Mucosa of descending colon (tissue), 3 donors: ENCODE results near the gene ARL16. TPM values are rescaled to one million over a fixed set of nuclear protein-coding genes. Genes with fewer than 3 reads are reported as not detected.

Source experiments
- ATAC-seq: fragments of 200-7000 bp; cut with Tn5 transposase; one replicate; pipeline ENCODE4 v1.9.1; 2020; ENCODE audit warnings: mild to moderate bottlenecking, moderate library complexity
- DNase-seq, 3 donors: peaks; one replicate each; pipeline ENCODE4 v3.0.0-alpha.2; 2020
- H3K36me3 ChIP-seq: fragments of 200-600 bp; one replicate; pipeline ENCODE4 v1.8.0; 2021; ENCODE audit warnings: low read depth, mild to moderate bottlenecking
- H3K4me1 ChIP-seq: fragments of 200-600 bp; one replicate; pipeline ENCODE4 v1.8.0; 2021; ENCODE audit warnings: low read depth, mild to moderate bottlenecking
- H3K4me3 ChIP-seq: fragments of 200-600 bp; one replicate; pipeline ENCODE4 v1.8.0; 2021; ENCODE audit warnings: mild to moderate bottlenecking
- H3K9me3 ChIP-seq: fragments of 200-600 bp; one replicate; pipeline ENCODE4 v1.8.0; 2021; ENCODE audit warnings: mild to moderate bottlenecking
- intact Hi-C, 2 donors: fragments of 100-400 bp; cut with DNase I in 1 of 2; cut with micrococcal nuclease in 1 of 2; formaldehyde crosslinking; loops; one replicate each; pipeline versions ENCODE4 v1.11.0 to v1.11.1; 2022; cut with DNase I, micrococcal nuclease
- total RNA-seq, 3 donors: library from RNA; stranded (reverse); fragmentation: NEBNext Ultra II Directional in 2 of 3; extraction: Animal tissue kit (Norgen Biotek cat#: 25700) in 2 of 3; gene quantifications; one replicate each; pipeline versions ENCODE4 v1.2.1 to v1.2.4, GENCODE V29; 2021 to 2023
- TF ChIP-seq, protein P1 (sequence below): fragments of 200-600 bp; IDR thresholded peaks from one replicate; pipeline ENCODE4 v1.8.0; 2022; ENCODE audit warnings: antibody characterized with exemption, mild to moderate bottlenecking
- donor health status: DM: no; HTN: no; CAD: no; lungs with moderate emphysema.
- donor health status: DM: no; HTN: no; CAD: no.
- donor health status: DM: no; HTN: yes; CAD: no.

The ARL16 gene
- total RNA-seq, 3 donors from 2014 or later = 14.0 to 27.6 (median 26.1) TPM

DNA sequence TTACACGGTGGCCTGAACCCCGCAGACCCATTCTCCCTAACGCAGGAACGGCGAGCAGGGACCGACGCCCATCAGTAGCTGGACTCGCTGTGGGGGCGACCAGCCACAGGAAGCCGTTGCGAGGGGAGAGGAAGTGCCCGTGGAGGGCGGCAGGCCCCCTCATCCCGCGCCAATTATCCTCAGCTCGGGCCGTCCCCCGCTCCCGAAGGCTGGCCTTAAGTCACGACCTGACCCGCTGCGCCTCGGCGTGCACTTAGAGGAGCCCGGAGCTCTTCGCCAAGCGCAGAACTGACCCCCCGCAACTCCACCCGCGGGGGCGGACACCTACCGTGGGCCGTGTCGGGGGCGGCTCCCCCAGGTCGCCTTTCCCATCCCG is 401 bp downstream of the ARL16 start:
- Histone ChIP-seq H3K36me3 (peaks cover 6% of the 10 kb centered on the region), H3K9me3 (no peaks in the 10 kb centered on the region), H3K4me3 (peak overlapping the region; percentile 99), H3K4me1 (peaks cover 18% of the 10 kb centered on the region)
- intact Hi-C loops = no loop called here
- ATAC-seq (peak; percentile 27), DNase-seq (no peak)
- TF ChIP-seq, protein P1, sequence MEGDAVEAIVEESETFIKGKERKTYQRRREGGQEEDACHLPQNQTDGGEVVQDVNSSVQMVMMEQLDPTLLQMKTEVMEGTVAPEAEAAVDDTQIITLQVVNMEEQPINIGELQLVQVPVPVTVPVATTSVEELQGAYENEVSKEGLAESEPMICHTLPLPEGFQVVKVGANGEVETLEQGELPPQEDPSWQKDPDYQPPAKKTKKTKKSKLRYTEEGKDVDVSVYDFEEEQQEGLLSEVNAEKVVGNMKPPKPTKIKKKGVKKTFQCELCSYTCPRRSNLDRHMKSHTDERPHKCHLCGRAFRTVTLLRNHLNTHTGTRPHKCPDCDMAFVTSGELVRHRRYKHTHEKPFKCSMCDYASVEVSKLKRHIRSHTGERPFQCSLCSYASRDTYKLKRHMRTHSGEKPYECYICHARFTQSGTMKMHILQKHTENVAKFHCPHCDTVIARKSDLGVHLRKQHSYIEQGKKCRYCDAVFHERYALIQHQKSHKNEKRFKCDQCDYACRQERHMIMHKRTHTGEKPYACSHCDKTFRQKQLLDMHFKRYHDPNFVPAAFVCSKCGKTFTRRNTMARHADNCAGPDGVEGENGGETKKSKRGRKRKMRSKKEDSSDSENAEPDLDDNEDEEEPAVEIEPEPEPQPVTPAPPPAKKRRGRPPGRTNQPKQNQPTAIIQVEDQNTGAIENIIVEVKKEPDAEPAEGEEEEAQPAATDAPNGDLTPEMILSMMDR = no peak

DNA sequence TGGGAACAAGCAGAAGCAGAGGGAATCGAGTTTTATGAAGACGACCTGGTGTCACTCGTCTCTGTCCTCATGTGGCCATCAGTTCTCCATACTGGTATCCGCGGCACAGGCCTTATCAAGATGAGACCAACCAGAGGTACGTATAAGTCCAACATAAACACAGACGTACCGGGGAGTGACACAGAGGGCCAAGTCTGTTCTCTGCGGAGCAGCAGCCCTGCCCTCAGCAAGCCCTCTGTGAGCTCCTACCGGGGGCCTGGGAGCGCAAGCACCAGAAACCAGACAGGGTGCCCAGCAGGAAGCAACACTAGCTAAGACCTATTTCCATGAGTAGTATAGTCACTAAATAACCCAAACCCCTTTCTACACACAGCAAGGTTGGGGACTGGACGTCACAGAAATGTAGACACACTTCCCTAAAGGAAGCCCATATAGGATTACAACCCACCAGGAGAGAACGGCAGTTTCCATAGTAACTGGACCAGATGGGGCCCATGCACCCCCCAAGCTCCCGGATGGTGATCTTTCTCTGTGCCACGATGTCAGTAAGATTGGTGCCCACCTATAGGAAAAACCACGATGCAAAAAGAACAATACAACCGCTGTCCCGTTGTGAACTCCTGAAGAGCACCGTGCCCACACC is 911 bp downstream of the ARL16 start:
- intact Hi-C loops = no loop called here
- peaks cover 4% of the 10 kb centered on the region for H3K36me3 ChIP-seq
- no peak for ATAC-seq
- H3K4me3 ChIP-seq = peak overlapping the region; percentile 99
- TF ChIP-seq, protein P1 = no peak
- no peaks in the 10 kb centered on the region for H3K9me3 ChIP-seq
- DNase-seq = no peak
- H3K4me1 ChIP-seq = peaks cover 18% of the 10 kb centered on the region

DNA sequence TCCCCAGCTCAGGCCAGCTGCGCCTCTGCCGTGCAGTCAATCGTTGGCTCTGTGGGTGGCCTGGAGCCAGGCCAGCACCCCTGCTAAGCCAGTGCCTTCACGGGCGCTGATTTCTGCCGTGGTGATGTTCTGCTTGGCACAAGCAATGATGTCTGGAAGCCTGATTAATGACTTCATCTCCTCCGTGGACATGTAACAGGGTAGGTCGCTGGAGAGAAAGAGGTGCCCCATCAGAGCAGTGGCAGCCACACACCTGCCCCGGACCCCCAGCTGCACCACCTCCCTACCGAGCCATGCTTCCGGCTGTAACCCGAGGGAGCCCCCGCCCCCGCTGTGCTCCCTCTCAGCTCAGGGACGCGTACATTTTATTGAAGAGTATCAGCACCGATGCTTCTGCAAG is 1.9 kb downstream of the ARL16 start:
- ATAC-seq (no peak), DNase-seq (no peak)
- no peak overlapping the region for H3K4me3 ChIP-seq
- intact Hi-C loops = no loop called here
- no peaks in the 10 kb centered on the region for H3K9me3 ChIP-seq
- peaks cover 18% of the 10 kb centered on the region for H3K4me1 ChIP-seq
- TF ChIP-seq, protein P1 = no peak
- H3K36me3 ChIP-seq = peaks cover 4% of the 10 kb centered on the region

DNA sequence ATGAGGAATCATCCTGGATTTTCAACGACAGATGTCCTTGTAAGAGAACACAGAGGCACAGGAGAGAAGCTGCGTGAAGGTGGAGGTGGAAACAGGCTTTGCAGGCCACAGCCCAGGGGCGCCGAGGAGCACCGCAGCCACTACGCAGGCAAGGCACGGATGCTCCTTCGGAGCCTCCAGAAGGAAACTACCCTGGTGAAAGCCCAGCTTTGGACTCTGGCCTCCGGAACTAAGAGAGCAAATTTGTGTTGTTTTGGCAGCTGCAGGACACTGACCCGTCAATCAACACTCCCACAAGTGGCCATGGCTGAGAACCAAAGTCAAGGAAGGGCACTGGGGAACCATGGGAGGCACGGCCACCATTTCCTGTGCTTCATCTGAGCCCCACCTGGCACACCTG is 3.4 kb downstream of the ARL16 start:
- intact Hi-C loops = no loop called here
- ATAC-seq = no peak
- Histone ChIP-seq H3K4me3 (no peak overlapping the region), H3K9me3 (no peaks in the 10 kb centered on the region), H3K4me1 (peaks cover 14% of the 10 kb centered on the region), H3K36me3 (no peaks in the 10 kb centered on the region)
- TF ChIP-seq, protein P1 = no peak
- no peak for DNase-seq

DNA sequence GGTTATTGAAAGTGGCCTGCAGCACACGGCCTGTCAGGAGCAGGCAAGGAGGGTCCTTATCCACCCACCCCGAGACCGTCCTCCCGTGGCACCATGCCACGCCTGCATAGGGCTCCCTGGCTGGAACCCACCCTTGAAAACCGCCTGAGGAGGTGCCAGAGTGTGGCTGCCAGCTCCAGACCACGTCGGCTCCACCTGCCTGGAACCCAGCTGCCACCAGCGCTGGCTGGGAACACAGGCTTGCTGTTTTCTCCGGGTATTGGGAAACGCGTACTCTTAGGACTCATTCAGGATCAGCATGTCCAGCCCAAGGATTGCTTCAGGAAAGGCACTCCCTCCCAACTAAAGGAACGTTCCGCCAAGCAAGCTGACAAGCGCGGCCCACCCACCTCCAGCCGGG is 6.7 kb downstream of the ARL16 start:
- intact Hi-C loops = no loop called here
- TF ChIP-seq, protein P1 = no peak
- H3K4me3 ChIP-seq = no peak overlapping the region
- no peaks in the 10 kb centered on the region for H3K9me3 ChIP-seq
- DNase-seq = no peak
- ATAC-seq = no peak
- H3K4me1 ChIP-seq = no peaks in the 10 kb centered on the region
- no peaks in the 10 kb centered on the region for H3K36me3 ChIP-seq
